Skeletal muscle tissue (tissue), 4 donors: Measurements from ENCODE around the gene DRAXIN. TPM values are rescaled to one million over a fixed set of nuclear protein-coding genes. Genes with fewer than 3 reads are reported as not detected.

ENCODE experiments used
- H3K27ac ChIP-seq: one replicate; pipeline ENCODE4 v1.7.0; 2013; ENCODE audit warnings: mild to moderate bottlenecking, low read depth, low read length, inconsistent platforms
- H3K27me3 ChIP-seq, 3 donors: one replicate each; pipeline ENCODE4 v1.7.0; 2013; ENCODE audit warnings: low read length in 3 of 3; ENCODE audit not compliant: control insufficient read depth in 3 of 3, insufficient read depth in 3 of 3
- H3K36me3 ChIP-seq, 3 donors: one replicate each; pipeline ENCODE4 v1.7.0; 2013; ENCODE audit warnings: low read length in 3 of 3; ENCODE audit not compliant: control insufficient read depth in 3 of 3, insufficient read depth in 3 of 3
- H3K4me1 ChIP-seq, 3 donors: one replicate each; pipeline ENCODE4 v1.7.0; 2013; ENCODE audit warnings: low read length in 3 of 3, mild to moderate bottlenecking in 3 of 3; ENCODE audit not compliant: control insufficient read depth in 3 of 3, insufficient read depth in 3 of 3
- H3K4me3 ChIP-seq, 3 donors: one replicate each; pipeline ENCODE4 v1.7.0; 2013; ENCODE audit warnings: low read length in 3 of 3
- H3K9ac ChIP-seq, 3 donors: one replicate each; pipeline ENCODE4 v1.7.0; 2013; ENCODE audit warnings: low read length in 3 of 3, mild to moderate bottlenecking in 3 of 3, moderate library complexity in 2 of 3, low read depth in 1 of 3
- H3K9me3 ChIP-seq, 3 donors: one replicate each; pipeline ENCODE4 v1.7.0; 2013; ENCODE audit warnings: low read length in 3 of 3; ENCODE audit not compliant: control insufficient read depth in 3 of 3
- total RNA-seq: library from RNA; depleted of rRNA; stranded (reverse); fragments of >200 nt; gene quantifications from one replicate; pipeline ENCODE4 v1.2.3, GENCODE V29; 2014
- donor health status: Osteomylitis.

DRAXIN gene
- total RNA-seq, 1 donor from 2014 or later = not detected

DNA sequence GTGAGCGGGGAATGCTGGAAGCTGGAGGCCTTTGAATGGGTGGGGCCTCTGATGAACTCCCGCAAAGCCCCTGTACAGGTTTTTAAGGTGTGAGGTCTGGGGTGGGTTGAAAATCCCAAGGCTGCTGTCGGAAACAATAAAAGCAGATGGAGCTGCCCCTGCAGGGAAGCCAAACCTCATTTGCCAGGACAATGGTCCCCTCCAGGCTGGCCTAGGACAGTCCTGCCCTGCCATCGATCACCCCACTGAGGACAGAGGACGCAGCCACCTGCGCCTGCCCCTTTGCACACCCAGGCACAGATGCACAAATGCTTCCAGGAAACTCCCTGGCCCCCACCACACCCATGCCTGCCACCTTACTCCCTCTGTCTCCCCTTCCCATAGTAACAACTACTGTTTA lies 4.4 kb downstream of the DRAXIN start:
- no peak overlapping the region for H3K27ac ChIP-seq
- H3K27me3 ChIP-seq = peaks cover 47 to 69% (median 67%) of the 10 kb centered on the region in 3 donors
- peaks cover 10 to 17% (median 14%) of the 10 kb centered on the region in 3 donors for H3K4me1 ChIP-seq

DNA sequence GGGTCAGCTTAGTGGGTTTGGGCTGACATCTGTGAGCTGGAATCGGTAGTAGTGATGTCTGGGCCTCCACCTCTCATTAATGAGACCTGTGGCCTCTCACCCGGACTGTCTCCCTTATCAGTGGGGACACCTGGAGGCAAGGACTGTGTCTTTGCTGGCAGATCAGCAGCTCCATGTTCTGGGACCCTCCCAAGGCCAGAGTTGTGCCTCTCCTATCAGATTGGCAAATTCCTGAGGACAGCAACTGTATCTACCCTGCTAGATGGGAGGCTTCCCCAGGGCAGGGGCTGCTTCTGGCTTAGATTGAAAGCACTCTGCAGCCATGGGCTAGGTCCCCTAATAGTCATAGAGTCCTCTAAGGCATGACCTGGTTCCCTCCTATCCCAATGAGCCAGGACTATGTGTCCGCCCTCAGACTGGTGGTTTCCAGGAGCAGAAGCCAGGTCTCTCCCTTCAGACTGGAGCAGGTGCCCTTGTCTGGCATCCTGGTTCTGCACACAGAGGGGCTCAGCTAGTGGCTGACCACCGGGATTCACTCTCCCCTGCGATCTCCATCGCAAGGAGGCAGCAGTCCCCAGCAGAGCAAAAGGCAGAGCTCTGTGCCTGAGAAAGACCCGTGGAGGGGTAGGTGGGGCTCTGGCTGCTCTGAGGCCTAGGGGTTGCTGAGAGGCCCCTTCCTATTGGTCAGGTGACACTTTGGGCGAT lies 5.8 kb downstream of the DRAXIN start:
- no peak overlapping the region for H3K27ac ChIP-seq
- H3K27me3 ChIP-seq = peaks cover 54 to 73% (median 72%) of the 10 kb centered on the region in 3 donors
- H3K4me1 ChIP-seq = peaks cover 15 to 30% (median 19%) of the 10 kb centered on the region in 3 donors
- H3K36me3 ChIP-seq = no peaks in the 10 kb centered on the region
- H3K4me3 ChIP-seq = no peak overlapping the region
- no peak overlapping the region for H3K9ac ChIP-seq
- H3K9me3 ChIP-seq = no peaks in the 10 kb centered on the region

More for the DNA sequence above, 4.4 kb downstream of the DRAXIN start:
- H3K9me3 ChIP-seq = no peaks in the 10 kb centered on the region
- no peak overlapping the region for H3K9ac ChIP-seq
- no peaks in the 10 kb centered on the region for H3K36me3 ChIP-seq
- H3K4me3 ChIP-seq = no peak overlapping the region

DNA sequence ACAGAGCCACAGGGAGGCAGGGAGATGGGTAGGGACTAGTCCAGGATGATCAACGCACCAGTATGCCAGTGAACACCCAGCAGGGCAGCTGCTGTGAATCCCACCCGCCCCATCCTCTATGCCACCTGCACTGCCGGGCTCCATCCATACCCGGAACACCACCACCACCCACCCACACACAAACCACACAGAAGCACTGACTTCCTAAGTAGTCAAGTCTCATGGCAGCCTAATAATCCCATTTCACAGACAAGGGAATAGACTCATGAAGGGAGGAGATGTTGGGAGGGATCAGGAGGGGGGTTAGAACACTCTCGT lies 6.3 kb downstream of the DRAXIN start:
- no peaks in the 10 kb centered on the region for H3K9me3 ChIP-seq
- H3K27ac ChIP-seq = no peak overlapping the region
- H3K27me3 ChIP-seq = peaks cover 51 to 73% (median 72%) of the 10 kb centered on the region in 3 donors
- no peak overlapping the region for H3K9ac ChIP-seq
- no peaks in the 10 kb centered on the region for H3K36me3 ChIP-seq
- H3K4me1 ChIP-seq = peaks cover 15 to 30% (median 19%) of the 10 kb centered on the region in 3 donors
- no peak overlapping the region for H3K4me3 ChIP-seq

DNA sequence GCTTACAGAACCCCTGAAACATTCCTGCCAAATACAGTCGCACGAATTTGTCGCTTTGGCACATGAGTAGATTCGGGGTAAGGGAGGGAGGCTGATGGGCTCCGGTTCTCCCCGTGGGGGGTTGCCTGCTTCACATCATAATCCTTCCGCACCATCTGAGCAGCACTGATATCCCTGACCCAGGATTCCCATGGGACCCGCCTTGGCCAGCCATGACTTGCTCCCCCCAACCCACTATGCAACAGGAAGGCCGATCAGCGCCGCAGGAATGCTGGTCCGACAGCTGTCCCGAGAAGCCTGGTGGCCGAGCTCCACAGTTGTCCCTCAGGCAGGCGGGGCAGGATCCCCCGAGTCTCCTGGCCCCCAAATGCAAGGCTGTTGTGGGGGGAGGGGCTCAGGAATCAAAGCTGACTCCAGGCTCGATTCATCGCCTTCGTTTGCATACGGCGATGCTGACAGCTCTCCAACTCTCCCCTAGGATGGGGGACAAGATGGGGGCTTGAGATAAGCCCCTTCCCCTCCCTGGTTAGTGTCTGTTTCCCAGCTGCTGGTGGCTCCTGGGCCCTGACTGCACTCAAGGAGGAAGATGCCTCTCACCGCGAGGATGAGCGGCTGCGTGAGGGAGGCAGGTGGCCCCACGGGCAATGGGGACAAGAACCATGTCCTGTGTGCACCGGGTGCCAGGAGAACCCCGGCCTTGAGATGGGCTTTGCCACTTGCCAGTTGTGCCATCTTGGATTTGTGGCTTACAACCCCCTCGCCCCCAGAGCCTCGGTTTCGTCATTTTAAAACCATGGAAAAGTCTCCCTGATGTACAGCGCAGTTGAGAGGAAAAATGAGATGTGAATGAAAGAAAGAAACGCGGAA lies 9.3 kb downstream of the DRAXIN start:
- H3K9ac ChIP-seq = no peak overlapping the region
- H3K4me3 ChIP-seq = no peak overlapping the region
- peaks cover 46 to 72% (median 67%) of the 10 kb centered on the region in 3 donors for H3K27me3 ChIP-seq
- no peak overlapping the region for H3K27ac ChIP-seq
- peaks cover 10 to 18% (median 13%) of the 10 kb centered on the region in 3 donors for H3K4me1 ChIP-seq
- H3K36me3 ChIP-seq = no peaks in the 10 kb centered on the region
- no peaks in the 10 kb centered on the region for H3K9me3 ChIP-seq

DNA sequence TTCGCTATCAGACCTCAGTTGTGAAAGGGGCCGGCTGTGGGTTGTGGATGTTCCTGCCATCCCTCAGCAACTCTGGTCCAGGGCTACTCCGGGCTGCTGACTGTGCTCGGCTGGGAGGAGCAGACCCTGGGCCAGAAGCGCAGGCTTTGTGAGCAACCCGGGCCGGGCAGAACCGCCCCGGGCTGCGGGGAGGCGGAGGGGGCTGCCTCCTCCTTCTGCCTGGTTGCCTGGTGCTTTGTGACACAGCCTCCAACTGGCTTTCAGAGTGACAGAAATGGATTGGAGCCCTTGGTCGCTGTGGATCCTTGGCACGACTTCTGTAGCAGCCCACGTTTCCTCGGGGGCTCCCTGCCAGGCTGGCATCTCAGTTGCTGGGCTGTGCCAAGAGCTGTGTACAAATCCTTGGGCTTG lies 10.0 kb downstream of the DRAXIN start:
- Histone ChIP-seq H3K36me3 (no peaks in the 10 kb centered on the region), H3K9ac (peak overlapping the region in 1 of 3 donors; percentile 33), H3K27ac (no peak overlapping the region), H3K9me3 (no peaks in the 10 kb centered on the region), H3K27me3 (peaks cover 46 to 72% (median 69%) of the 10 kb centered on the region in 3 donors), H3K4me3 (no peak overlapping the region), H3K4me1 (peaks cover 10 to 18% (median 13%) of the 10 kb centered on the region in 3 donors)

DNA sequence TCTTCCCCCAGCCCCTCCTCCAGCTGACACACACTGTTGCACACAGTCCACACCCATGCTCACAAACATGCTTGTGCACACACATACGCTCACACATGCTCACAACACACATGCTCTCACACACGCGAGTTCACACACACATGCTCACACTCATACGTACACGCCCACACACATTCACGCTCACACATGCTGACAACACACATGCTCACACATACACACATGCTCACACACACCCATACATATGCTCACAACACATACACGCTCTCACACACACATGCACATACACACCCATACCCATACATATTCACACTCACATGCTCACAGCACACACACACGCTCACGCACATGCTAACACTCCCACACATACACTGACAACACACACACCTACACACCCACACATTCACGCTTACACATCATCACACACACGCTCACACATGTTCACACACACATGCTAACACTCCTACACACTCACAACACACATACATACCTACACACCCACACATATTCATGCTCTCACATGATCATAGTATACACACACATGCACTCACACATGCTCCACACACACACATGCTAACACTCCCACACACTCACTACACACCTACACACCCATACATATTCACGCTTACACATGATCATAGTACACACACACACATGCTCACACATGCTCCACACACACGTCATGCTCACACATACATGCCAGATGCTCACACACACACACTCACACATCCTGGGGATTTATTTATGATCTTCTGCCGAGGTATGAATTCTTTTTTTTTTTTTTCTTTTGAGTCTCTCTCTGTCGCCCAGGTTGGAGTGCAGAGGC lies 10.7 kb downstream of the DRAXIN start:
- H3K36me3 ChIP-seq = no peaks in the 10 kb centered on the region
- no peak overlapping the region for H3K4me3 ChIP-seq
- peaks cover 10 to 18% (median 13%) of the 10 kb centered on the region in 3 donors for H3K4me1 ChIP-seq
- H3K9me3 ChIP-seq = no peaks in the 10 kb centered on the region
- H3K27ac ChIP-seq = no peak overlapping the region
- H3K27me3 ChIP-seq = peaks cover 46 to 70% (median 68%) of the 10 kb centered on the region in 3 donors
- H3K9ac ChIP-seq = no peak overlapping the region

DNA sequence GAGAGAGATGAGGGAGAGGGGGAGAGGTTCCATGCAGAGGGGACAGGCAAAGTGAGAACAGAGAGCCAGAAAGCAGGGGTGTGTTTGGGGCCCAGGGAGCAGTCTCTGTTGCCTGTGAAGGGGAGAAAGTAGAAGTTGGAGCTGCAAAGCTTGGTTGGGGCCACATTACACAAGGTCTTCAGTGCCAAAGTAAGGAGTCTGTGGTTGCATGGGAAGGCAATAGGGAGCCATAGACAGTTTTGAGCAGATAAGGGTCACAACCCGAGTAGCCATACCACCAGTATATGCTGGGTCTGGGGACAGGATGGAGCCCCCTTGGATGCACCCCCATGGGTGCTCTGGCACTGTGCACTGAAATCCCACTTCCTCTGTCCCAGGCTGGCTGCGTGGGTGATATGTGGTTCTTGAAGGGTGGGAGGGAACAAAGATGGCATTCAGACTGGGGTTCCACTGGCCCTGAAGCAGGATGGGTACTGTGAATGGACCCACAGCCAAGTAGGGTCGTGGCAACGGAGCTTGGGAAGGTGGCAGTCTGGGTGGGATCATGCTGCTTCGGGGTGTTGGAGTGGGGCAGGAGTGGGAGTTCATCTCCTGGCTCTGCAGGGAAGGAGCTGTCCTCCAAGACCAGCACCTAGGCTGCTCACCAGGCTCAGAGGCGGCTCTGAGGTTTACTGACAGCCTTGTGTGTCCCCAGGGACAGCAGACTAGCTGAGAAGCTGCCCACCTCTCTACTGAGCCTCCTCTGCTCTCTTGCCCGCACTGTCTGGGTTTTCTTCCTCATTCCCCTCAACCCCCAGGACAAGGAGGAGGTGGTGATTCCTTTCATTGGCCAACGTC lies 12.1 kb downstream of the DRAXIN start:
- H3K4me3 ChIP-seq = no peak overlapping the region
- H3K27me3 ChIP-seq = peaks cover 41 to 63% (median 58%) of the 10 kb centered on the region in 3 donors
- no peaks in the 10 kb centered on the region for H3K36me3 ChIP-seq

DNA sequence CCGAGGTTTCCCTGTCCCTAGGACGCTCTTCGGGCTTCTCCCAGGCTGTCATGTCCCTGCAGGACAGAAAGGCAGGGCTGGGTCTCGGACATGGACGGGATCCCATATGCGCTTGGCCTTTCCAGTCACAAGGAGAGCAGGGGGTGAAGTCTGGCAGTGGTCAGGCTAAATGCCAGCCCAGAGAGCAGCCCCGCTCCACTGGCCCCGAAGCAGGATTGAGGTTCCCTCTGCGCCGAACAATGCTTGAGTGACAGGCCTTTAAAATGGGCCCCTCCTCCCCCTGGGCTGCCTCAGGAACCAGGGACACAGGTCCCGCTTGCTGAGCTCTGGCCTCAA lies 12.7 kb downstream of the DRAXIN start:
- no peaks in the 10 kb centered on the region for H3K9me3 ChIP-seq

More for the DNA sequence above, 12.1 kb downstream of the DRAXIN start:
- no peaks in the 10 kb centered on the region for H3K9me3 ChIP-seq
- H3K9ac ChIP-seq = no peak overlapping the region
- peaks cover 10 to 26% (median 20%) of the 10 kb centered on the region in 3 donors for H3K4me1 ChIP-seq
- no peak overlapping the region for H3K27ac ChIP-seq

More for the DNA sequence above, 12.7 kb downstream of the DRAXIN start:
- no peak overlapping the region for H3K27ac ChIP-seq
- peaks cover 10 to 26% (median 20%) of the 10 kb centered on the region in 3 donors for H3K4me1 ChIP-seq
- no peak overlapping the region for H3K9ac ChIP-seq
- peaks cover 43 to 59% (median 58%) of the 10 kb centered on the region in 3 donors for H3K27me3 ChIP-seq
- no peaks in the 10 kb centered on the region for H3K36me3 ChIP-seq
- H3K4me3 ChIP-seq = no peak overlapping the region
